ENCODE data around the gene EXOC3L4.

DNA sequence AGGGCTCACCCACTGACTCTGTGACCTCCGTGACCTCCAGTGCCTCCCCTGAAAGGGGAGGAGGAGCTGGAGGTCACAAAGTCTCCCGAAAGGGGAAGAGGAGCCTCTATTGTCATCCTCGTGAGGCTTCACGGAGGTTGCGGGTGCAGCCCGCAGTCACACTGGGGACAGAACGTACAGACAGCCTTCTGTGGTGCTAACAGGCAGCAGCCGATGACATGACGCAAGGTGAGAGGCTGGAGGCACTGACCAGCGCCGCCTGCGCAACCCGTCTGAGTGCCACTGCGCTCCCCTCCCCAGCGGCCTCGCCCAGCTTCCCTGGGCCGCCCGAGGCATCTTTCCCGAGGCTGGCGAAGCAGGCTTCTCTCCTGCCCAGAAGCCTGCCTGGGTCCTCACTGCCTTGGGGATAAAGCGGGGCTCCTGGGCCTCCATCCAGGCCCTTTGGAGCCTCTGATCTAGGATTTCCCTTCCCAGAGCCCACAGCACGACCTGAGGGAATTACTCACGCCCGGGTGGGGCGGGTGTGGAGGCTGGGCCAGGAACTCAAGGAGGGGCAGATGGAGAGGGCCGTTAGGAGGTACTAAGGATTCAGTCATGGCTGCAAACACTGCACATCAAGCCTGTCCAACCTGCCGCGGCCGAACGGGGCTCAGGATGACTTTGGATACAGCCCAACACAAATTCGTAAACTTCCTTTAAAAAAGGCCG lies 22.8 kb upstream of the EXOC3L4 start:
- TF ChIP-seq, protein P1, sequence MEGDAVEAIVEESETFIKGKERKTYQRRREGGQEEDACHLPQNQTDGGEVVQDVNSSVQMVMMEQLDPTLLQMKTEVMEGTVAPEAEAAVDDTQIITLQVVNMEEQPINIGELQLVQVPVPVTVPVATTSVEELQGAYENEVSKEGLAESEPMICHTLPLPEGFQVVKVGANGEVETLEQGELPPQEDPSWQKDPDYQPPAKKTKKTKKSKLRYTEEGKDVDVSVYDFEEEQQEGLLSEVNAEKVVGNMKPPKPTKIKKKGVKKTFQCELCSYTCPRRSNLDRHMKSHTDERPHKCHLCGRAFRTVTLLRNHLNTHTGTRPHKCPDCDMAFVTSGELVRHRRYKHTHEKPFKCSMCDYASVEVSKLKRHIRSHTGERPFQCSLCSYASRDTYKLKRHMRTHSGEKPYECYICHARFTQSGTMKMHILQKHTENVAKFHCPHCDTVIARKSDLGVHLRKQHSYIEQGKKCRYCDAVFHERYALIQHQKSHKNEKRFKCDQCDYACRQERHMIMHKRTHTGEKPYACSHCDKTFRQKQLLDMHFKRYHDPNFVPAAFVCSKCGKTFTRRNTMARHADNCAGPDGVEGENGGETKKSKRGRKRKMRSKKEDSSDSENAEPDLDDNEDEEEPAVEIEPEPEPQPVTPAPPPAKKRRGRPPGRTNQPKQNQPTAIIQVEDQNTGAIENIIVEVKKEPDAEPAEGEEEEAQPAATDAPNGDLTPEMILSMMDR (conservative IDR thresholded peaks at IDR 0.05; ENCODE audit: low read length), result no peak
- no peak for TF ChIP-seq EZH2phosphoT487 (IDR thresholded peaks at IDR 0.05; ENCODE audit: borderline replicate concordance, low read depth, low read length)

Data from OCI-LY7 (cell line).